ENCODE measurements around the gene HEPACAM. TPM values are rescaled to one million over a fixed set of nuclear protein-coding genes. Genes with fewer than 3 reads are reported as not detected.

Gene HEPACAM
- total RNA-seq, 1 donor from 2014 or later = 1.6 TPM

DNA sequence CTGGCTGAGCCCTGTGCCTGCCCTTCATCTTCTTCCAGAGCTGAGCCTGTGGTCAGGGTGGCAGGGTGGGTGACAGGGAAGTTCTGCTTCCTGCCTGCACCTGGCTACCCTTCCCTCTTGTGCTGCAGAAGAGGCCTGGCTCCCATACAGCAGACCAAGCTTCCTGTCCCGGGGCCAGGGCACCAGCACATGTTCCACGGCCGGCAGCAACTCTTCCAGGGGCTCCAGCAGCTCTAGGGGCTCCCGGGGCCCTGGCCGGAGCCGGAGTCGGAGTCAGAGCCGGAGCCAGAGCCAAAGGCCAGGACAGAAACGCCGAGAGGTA is 55.6 kb downstream of the HEPACAM start:
- Histone ChIP-seq H3K9me3 (ENCODE audit: control insufficient read depth in 3 of 3, low read length in 3 of 3) (no peaks in the 10 kb centered on the region), H3K4me3 (ENCODE audit: low read length in 3 of 3) (no peak overlapping the region), H3K27me3 (ENCODE audit: control insufficient read depth in 3 of 3, insufficient read depth in 3 of 3, low read length in 3 of 3) (peaks cover 5 to 21% (median 14%) of the 10 kb centered on the region in 3 donors), H3K36me3 (ENCODE audit: control insufficient read depth in 3 of 3, insufficient read depth in 3 of 3, low read length in 3 of 3) (no peaks in the 10 kb centered on the region), H3K4me1 (ENCODE audit: control insufficient read depth in 3 of 3, insufficient read depth in 3 of 3, low read length in 3 of 3) (peaks cover 23 to 26% (median 24%) of the 10 kb centered on the region in 3 donors), H3K9ac (ENCODE audit: low read depth in 1 of 3, low read length in 3 of 3) (no peak overlapping the region), H3K27ac (ENCODE audit: low read depth, low read length) (no peak overlapping the region)

DNA sequence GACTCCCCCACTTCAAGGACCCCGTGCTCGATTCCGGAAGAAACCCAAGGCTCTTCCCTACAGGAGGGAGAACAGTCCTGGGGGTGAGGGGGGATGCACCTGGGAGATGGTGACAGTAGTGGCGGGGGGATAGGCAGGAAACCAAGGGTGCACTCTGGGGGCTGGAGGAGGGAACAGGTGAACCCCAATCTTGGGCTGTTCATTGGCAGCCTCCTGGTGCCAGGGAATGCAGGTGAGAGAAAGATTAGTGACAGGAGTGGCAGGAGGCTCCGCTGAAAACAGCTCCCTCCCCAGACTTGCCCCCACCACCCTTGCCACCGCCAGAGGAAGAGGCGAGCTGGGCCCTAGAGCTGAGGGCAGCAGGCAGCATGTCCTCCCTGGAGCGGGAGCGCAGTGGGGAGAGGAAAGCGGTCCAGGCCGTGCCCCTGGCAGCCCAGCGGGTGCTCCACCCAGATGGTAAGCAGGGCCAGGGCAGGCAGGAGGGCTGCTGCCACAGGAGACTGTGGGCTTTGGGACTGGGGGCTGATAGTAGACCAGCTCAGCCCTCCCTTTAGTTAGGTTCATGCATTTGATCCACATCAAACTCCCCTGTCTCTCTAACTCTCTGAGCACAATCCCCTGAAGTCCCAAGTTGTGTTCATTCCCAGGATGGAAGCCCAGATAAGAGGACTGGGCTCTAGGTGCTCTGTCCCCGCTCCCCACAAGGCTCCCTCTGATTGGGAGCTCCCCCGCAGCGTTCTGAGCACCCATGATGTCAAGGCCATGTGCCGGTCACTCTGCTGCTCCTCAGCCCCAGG is 56.2 kb downstream of the HEPACAM start:
- H3K4me1 ChIP-seq (ENCODE audit: control insufficient read depth in 3 of 3, insufficient read depth in 3 of 3, low read length in 3 of 3) = peaks cover 23 to 26% (median 24%) of the 10 kb centered on the region in 3 donors
- no peak overlapping the region for H3K27ac ChIP-seq (ENCODE audit: low read depth, low read length)
- no peaks in the 10 kb centered on the region for H3K36me3 ChIP-seq (ENCODE audit: control insufficient read depth in 3 of 3, insufficient read depth in 3 of 3, low read length in 3 of 3)
- H3K4me3 ChIP-seq (ENCODE audit: low read length in 3 of 3) = no peak overlapping the region
- H3K27me3 ChIP-seq (ENCODE audit: control insufficient read depth in 3 of 3, insufficient read depth in 3 of 3, low read length in 3 of 3) = peaks cover 5 to 21% (median 18%) of the 10 kb centered on the region in 3 donors
- H3K9me3 ChIP-seq (ENCODE audit: control insufficient read depth in 3 of 3, low read length in 3 of 3) = no peaks in the 10 kb centered on the region
- H3K9ac ChIP-seq (ENCODE audit: low read depth in 1 of 3, low read length in 3 of 3) = no peak overlapping the region

DNA sequence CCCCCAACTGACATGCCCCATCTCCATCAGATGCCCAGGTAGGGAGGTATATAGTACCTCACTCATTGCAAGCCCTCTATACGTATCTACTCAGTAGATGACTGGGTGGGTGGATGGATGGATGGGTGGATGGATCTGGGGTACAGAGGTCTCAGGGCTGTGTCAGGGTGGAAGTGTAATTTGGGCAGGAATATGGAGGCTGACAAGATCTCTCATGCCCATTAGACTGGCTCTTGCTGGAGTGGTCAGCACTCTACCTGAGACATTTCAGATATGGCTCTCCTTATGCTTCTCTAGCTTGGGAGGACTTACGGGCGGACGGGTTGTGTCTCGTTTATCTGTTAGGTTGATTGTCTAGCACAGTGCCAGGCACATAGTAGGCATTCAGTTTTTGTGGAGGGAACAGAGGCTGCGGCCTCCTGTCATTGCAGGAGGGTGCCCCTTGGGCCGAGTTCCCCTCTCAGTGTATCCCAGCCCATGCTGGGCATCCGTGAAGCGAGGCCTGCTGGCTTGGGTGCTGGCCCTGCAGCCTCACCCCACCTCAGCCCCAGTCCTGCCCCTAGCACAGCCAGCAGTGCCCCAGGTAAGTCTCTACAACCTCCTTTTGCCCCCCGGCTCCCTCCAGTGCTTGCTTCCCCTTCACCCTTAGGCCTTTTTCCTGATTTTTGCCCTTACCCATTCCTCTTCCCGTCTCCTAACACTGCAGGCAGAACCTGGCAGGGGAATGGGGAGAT is 56.9 kb downstream of the HEPACAM start:
- H3K9ac ChIP-seq (ENCODE audit: low read depth in 1 of 3, low read length in 3 of 3) = no peak overlapping the region
- H3K27me3 ChIP-seq (ENCODE audit: control insufficient read depth in 3 of 3, insufficient read depth in 3 of 3, low read length in 3 of 3) = peaks cover 6 to 26% (median 24%) of the 10 kb centered on the region in 3 donors
- H3K4me3 ChIP-seq (ENCODE audit: low read length in 3 of 3) = no peak overlapping the region
- H3K36me3 ChIP-seq (ENCODE audit: control insufficient read depth in 3 of 3, insufficient read depth in 3 of 3, low read length in 3 of 3) = no peaks in the 10 kb centered on the region
- no peak overlapping the region for H3K27ac ChIP-seq (ENCODE audit: low read depth, low read length)
- no peaks in the 10 kb centered on the region for H3K9me3 ChIP-seq (ENCODE audit: control insufficient read depth in 3 of 3, low read length in 3 of 3)
- peaks cover 23 to 26% (median 24%) of the 10 kb centered on the region in 3 donors for H3K4me1 ChIP-seq (ENCODE audit: control insufficient read depth in 3 of 3, insufficient read depth in 3 of 3, low read length in 3 of 3)

DNA sequence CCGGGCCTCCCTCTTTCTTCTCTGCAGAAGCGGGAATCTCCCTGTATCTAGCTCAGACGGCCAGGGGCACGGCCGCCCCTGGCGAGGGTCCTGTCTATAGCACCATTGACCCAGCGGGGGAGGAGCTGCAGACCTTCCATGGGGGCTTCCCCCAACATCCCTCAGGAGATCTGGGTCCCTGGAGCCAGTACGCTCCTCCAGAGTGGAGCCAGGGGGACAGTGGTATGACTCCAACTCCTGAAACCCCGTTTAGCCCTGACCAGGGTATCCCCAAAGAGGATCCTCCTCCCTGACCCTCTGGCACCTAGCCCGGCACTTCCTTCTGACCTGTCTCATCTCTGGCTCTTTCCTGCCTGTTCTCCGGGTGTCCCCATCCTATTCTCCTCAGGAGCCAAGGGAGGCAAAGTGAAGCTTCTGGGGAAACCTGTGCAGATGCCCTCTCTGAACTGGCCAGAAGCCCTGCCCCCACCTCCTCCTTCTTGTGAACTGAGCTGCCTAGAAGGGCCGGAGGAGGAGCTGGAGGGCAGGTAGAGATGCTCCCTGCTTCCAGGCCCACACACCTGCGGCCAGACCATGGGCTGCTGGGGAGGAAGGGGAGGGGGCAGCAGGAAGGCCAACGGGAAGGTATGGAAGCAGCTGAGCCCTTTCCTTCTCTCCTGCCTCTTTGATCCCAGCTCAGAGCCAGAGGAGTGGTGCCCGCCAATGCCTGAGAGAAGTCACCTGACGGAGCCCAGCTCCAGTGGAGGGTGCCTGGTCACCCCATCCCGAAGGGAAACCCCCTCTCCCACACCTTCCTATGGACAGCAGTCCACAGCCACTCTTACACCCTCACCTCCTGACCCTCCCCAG is 57.7 kb downstream of the HEPACAM start:
- Histone ChIP-seq H3K9me3 (ENCODE audit: control insufficient read depth in 3 of 3, low read length in 3 of 3) (no peaks in the 10 kb centered on the region), H3K4me3 (ENCODE audit: low read length in 3 of 3) (no peak overlapping the region), H3K9ac (ENCODE audit: low read depth in 1 of 3, low read length in 3 of 3) (no peak overlapping the region), H3K36me3 (ENCODE audit: control insufficient read depth in 3 of 3, insufficient read depth in 3 of 3, low read length in 3 of 3) (no peaks in the 10 kb centered on the region), H3K27me3 (ENCODE audit: control insufficient read depth in 3 of 3, insufficient read depth in 3 of 3, low read length in 3 of 3) (peaks cover 12 to 33% (median 32%) of the 10 kb centered on the region in 3 donors), H3K27ac (ENCODE audit: low read depth, low read length) (no peak overlapping the region), H3K4me1 (ENCODE audit: control insufficient read depth in 3 of 3, insufficient read depth in 3 of 3, low read length in 3 of 3) (peaks cover 23 to 26% (median 24%) of the 10 kb centered on the region in 3 donors)

GRCh38 chr11:124877631-124877909 is 58.3 kb downstream of the HEPACAM start:
- H3K27ac ChIP-seq (ENCODE audit: low read depth, low read length) = peak overlapping the region; percentile 83
- H3K4me3 ChIP-seq (ENCODE audit: low read length in 3 of 3) = peak overlapping the region in 1 of 3 donors; percentile 77
- no peaks in the 10 kb centered on the region for H3K36me3 ChIP-seq (ENCODE audit: control insufficient read depth in 3 of 3, insufficient read depth in 3 of 3, low read length in 3 of 3)
- H3K9me3 ChIP-seq (ENCODE audit: control insufficient read depth in 3 of 3, low read length in 3 of 3) = no peaks in the 10 kb centered on the region
- peaks cover 19 to 22% (median 20%) of the 10 kb centered on the region in 3 donors for H3K4me1 ChIP-seq (ENCODE audit: control insufficient read depth in 3 of 3, insufficient read depth in 3 of 3, low read length in 3 of 3)
- H3K27me3 ChIP-seq (ENCODE audit: control insufficient read depth in 3 of 3, insufficient read depth in 3 of 3, low read length in 3 of 3) = peaks cover 16 to 38% (median 36%) of the 10 kb centered on the region in 3 donors
- H3K9ac ChIP-seq (ENCODE audit: low read depth in 1 of 3, low read length in 3 of 3) = peak overlapping the region in 2 of 3 donors; percentile 40 to 81

GRCh38 chr11:124876818-124877630 is 58.8 kb downstream of the HEPACAM start:
- Histone ChIP-seq H3K27me3 (ENCODE audit: control insufficient read depth in 3 of 3, insufficient read depth in 3 of 3, low read length in 3 of 3) (peaks cover 22 to 44% (median 36%) of the 10 kb centered on the region in 3 donors), H3K36me3 (ENCODE audit: control insufficient read depth in 3 of 3, insufficient read depth in 3 of 3, low read length in 3 of 3) (no peaks in the 10 kb centered on the region), H3K4me1 (ENCODE audit: control insufficient read depth in 3 of 3, insufficient read depth in 3 of 3, low read length in 3 of 3) (peaks cover 19 to 21% (median 20%) of the 10 kb centered on the region in 3 donors), H3K4me3 (ENCODE audit: low read length in 3 of 3) (peak overlapping the region; percentile 68 to 82 (median 77)), H3K9me3 (ENCODE audit: control insufficient read depth in 3 of 3, low read length in 3 of 3) (no peaks in the 10 kb centered on the region), H3K9ac (ENCODE audit: low read depth in 1 of 3, low read length in 3 of 3) (peak overlapping the region in 2 of 3 donors; percentile 40 to 81), H3K27ac (ENCODE audit: low read depth, low read length) (peak overlapping the region; percentile 83)

- H3K27me3 ChIP-seq (ENCODE audit: control insufficient read depth in 3 of 3, insufficient read depth in 3 of 3, low read length in 3 of 3) = peaks cover 22 to 48% (median 42%) of the 10 kb centered on the region in 3 donors
- no peaks in the 10 kb centered on the region for H3K9me3 ChIP-seq (ENCODE audit: control insufficient read depth in 3 of 3, low read length in 3 of 3)
- H3K9ac ChIP-seq (ENCODE audit: low read depth in 1 of 3, low read length in 3 of 3) = peak overlapping the region; percentile 68 to 82 (median 81)
- peak overlapping the region; percentile 68 to 82 (median 77) for H3K4me3 ChIP-seq (ENCODE audit: low read length in 3 of 3)
- H3K27ac ChIP-seq (ENCODE audit: low read depth, low read length) = peak overlapping the region; percentile 83
- peaks cover 19 to 21% (median 20%) of the 10 kb centered on the region in 3 donors for H3K4me1 ChIP-seq (ENCODE audit: control insufficient read depth in 3 of 3, insufficient read depth in 3 of 3, low read length in 3 of 3)
- no peaks in the 10 kb centered on the region for H3K36me3 ChIP-seq (ENCODE audit: control insufficient read depth in 3 of 3, insufficient read depth in 3 of 3, low read length in 3 of 3)
These were observed 59.7 kb downstream of the HEPACAM start for GRCh38 chr11:124875943-124876817.

- H3K27ac ChIP-seq (ENCODE audit: low read depth, low read length) = no peak overlapping the region
- H3K9ac ChIP-seq (ENCODE audit: low read depth in 1 of 3, low read length in 3 of 3) = peak overlapping the region in 2 of 3 donors; percentile 81 to 82
- H3K36me3 ChIP-seq (ENCODE audit: control insufficient read depth in 3 of 3, insufficient read depth in 3 of 3, low read length in 3 of 3) = no peaks in the 10 kb centered on the region
These were observed 60.4 kb downstream of the HEPACAM start for GRCh38 chr11:124875401-124875800.

More at GRCh38 chr11:124875401-124875800, 60.4 kb downstream of the HEPACAM start:
- H3K9me3 ChIP-seq (ENCODE audit: control insufficient read depth in 3 of 3, low read length in 3 of 3) = no peaks in the 10 kb centered on the region
- H3K27me3 ChIP-seq (ENCODE audit: control insufficient read depth in 3 of 3, insufficient read depth in 3 of 3, low read length in 3 of 3) = peaks cover 28 to 56% (median 49%) of the 10 kb centered on the region in 3 donors
- H3K4me1 ChIP-seq (ENCODE audit: control insufficient read depth in 3 of 3, insufficient read depth in 3 of 3, low read length in 3 of 3) = peaks cover 18 to 21% (median 19%) of the 10 kb centered on the region in 3 donors
- peak overlapping the region in 2 of 3 donors; percentile 68 to 77 for H3K4me3 ChIP-seq (ENCODE audit: low read length in 3 of 3)

Measured in skeletal muscle tissue (tissue), 4 donors.